GM12864 (cell line): ENCODE data around the gene DLX4.

Source experiments
- DNase-seq: peaks from one replicate; pipeline ENCODE4 v3.0.0-alpha.2; 2011; ENCODE audit warnings: low read depth
- H3K4me3 ChIP-seq: 2 replicates; pipeline ENCODE4 v1.5.1; 2011; ENCODE audit warnings: mild to moderate bottlenecking, low read depth, low read length, control low read depth
- TF ChIP-seq, protein P1 (sequence below): IDR thresholded peaks from 2 replicates; pipeline ENCODE4 v1.5.1; 2011; ENCODE audit warnings: low read depth, mild to moderate bottlenecking, moderate library complexity, low read length, control low read depth, inconsistent platforms; ENCODE audit errors: missing control alignments

Gene DLX4

DNA sequence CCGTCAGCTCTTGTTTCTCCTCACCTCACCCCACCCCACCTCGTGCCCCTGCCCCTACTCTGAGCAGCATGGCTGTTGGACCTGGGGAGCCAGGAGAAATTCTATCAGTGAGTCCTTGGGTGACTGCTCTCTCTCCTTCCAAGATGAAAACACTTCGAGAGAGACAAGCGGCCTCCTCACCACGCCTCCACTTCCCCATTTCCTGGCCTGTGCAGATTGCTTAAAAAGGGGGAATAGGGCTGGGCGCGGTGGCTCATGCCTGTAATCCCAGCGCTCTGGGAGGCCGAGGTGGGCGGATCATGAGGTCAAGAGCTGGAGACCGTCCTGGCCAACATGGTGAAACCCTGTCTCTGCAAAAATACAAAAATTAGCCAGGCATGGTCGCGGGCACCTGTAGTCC is 9.5 kb downstream of the DLX4 start:
- no peak overlapping the region for H3K4me3 ChIP-seq
- TF ChIP-seq, protein P1, sequence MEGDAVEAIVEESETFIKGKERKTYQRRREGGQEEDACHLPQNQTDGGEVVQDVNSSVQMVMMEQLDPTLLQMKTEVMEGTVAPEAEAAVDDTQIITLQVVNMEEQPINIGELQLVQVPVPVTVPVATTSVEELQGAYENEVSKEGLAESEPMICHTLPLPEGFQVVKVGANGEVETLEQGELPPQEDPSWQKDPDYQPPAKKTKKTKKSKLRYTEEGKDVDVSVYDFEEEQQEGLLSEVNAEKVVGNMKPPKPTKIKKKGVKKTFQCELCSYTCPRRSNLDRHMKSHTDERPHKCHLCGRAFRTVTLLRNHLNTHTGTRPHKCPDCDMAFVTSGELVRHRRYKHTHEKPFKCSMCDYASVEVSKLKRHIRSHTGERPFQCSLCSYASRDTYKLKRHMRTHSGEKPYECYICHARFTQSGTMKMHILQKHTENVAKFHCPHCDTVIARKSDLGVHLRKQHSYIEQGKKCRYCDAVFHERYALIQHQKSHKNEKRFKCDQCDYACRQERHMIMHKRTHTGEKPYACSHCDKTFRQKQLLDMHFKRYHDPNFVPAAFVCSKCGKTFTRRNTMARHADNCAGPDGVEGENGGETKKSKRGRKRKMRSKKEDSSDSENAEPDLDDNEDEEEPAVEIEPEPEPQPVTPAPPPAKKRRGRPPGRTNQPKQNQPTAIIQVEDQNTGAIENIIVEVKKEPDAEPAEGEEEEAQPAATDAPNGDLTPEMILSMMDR = no peak
- DNase-seq = no peak

DNA sequence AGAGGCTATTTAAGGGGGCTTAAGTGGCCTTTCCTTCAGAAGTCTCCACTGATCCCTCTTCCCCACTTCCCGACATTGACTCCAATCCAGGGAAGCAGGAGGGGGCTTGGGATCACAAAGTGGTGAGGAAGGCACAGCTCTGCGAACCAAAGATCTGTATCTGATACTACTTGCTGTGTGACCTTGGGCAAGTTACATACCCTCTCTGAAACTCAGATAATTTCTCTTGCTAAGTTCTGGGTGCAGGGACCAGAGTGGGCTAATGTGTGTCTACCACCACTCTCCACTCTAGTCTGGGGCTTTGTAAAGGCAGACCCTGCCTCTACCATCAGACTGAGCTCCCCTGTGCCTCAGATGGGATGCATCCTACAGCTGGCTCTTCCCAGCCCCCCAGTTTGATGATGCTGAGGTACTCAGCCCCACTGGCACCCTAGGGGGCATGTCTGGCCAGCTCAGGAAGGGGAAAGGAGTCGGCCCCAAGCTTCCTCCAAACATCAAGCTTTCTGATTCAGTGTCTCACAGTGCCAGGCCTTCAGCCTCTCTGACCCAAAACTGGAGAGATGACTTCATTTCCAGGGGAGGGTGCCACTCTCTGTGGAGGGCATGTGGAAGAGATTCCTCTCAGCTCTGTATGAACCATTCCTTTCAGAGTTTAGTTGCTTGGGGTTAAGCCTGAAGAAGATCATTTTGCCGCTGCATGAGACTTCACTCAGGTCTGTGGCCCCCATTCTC is 10.9 kb downstream of the DLX4 start:
- TF ChIP-seq, protein P1 = no peak
- H3K4me3 ChIP-seq = no peak overlapping the region
- DNase-seq = no peak

DNA sequence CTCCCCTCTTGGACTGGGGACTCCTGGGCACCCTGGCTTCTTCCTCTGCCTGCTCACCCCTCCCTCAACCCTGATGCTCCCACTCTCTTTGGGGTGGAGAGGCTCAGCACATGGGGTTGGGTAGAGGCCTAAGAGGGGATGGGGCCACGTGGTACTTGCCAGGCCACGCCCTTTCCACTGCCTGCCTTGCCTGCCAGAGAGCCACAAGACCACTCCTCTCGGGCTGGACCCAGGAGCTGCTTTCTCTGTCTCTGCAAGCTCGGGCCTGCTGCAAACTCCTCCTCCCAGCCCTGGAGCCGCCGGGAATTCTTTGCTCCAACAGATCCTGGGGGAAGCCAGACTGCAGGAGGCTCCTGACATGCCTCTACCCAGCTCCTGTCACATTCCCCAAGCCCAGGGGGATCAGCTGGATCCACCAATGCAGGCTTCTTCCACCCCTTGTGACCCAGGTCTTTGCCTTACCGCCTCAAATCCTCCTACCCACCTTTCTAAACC is 11.8 kb downstream of the DLX4 start:
- no peak overlapping the region for H3K4me3 ChIP-seq
- TF ChIP-seq, protein P1 = no peak
- DNase-seq = no peak

DNA sequence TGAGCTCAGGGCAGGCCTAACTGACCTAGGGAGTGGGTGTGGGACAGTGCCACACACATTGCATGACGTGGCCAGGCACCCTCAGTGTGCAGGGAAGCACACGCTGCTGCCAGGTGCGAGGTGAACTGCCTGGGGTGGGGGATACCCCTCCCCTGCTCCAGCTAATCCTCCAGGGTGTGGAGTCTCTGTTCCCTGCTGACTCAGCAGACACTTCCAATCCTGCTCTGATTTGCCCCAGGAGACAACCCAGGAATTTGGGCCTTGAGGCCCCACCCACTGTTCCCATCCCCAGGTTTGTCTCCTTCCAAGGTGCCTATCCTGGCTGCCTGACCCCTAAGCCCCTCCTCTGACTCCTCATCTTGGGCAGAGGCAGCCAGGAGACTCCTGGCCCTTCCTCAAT is 15.3 kb downstream of the DLX4 start:
- TF ChIP-seq, protein P1 = no peak
- H3K4me3 ChIP-seq = no peak overlapping the region
- DNase-seq = no peak

DNA sequence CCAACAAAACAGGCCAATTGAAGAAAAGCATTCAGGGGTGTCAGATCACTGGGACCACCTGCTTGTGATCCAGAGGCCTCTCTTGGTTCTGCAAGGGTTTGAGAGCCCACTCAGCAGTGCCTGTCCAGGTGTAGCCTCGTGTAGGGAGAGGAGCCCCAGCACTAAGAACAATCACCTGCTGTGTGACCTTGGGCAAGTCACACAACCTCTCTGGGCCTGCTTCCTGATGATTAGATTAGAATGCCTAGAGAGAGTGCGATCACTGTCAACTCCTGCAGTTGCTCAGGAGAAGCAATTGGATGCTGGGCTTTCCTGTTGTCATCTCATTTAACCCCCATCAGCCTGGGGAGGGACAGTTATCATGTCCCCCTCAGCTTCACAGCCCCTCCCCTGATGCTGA is 15.8 kb downstream of the DLX4 start:
- TF ChIP-seq, protein P1 = no peak
- H3K4me3 ChIP-seq = no peak overlapping the region
- no peak for DNase-seq

DNA sequence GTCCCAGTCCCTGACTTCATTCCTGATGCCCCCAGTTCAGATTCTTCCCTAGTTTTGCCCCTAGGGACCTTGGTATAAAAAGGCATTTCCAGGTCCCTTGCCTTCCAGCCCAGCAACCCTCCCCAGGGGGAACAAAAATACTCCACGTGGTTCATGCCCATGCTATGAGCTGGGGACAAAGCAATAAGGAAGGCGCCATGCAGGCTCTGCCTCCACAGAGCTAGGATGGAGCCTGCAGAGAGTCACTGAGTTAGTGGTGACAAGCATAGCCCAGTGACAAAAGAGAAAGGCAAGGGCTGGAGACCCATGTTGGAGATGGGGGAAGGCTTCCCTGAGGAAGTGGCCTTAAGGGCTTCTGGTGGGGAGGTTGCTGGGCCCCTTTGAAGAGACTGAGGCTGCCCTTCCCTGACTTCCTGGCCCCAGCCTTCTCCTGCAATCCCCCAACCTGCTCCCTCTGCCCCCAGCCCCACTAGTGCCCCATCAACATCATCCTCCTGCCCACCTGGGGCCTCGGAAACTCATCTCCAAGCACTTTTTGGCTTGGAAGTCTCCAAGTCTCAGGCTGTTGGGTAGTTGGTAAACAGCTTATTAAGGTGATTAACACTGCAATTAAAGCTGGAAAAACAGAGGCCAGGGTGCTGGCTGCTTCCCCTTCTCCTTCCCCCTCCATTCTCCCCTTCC is 16.5 kb downstream of the DLX4 start:
- TF ChIP-seq, protein P1 = no peak
- H3K4me3 ChIP-seq = no peak overlapping the region
- DNase-seq = no peak
